OCI-LY7 (cell line): ENCODE data around the gene CIT. TPM values are rescaled to one million over a fixed set of nuclear protein-coding genes. Genes with fewer than 3 reads are reported as not detected.

Experiments used
- BruUV-seq: library from RNA; stranded (reverse); fragments of 400-500 nt; replicated peaks from 2 replicates; lab custom pipeline; 2021; lab: Mats Ljungman, UMichigan
- CTCF ChIA-PET: fragments of 300-600 bp; sonication (Branson Sonifier 250); formaldehyde crosslinking; loops from one replicate; lab custom pipeline; 2022; ENCODE audit warnings: antibody characterized with exemption; ENCODE audit not compliant: unreplicated experiment; lab: Charles Lee
- POLR2A ChIA-PET: fragments of 300-600 bp; sonication (Branson Sonifier 250); formaldehyde crosslinking; loops from one replicate; lab custom pipeline; 2022; ENCODE audit warnings: antibody characterized with exemption; lab: Charles Lee
- DNase-seq: peaks from one replicate; pipeline ENCODE4 v3.0.0-alpha.2; 2015; ENCODE audit warnings: low spot score
- H2AFZ ChIP-seq: fragments of 200-600 bp; sonication (generic), shearing (Covaris generic); 2 replicates; pipeline ENCODE4 v1.6.1; 2014; ENCODE audit warnings: mild to moderate bottlenecking, antibody characterized with exemption, low read length, moderate library complexity
- H3K27ac ChIP-seq: fragments of 200-600 bp; sonication (generic); 2 replicates; pipeline ENCODE4 v1.5.1; 2014; ENCODE audit warnings: mixed run types, low read depth, mild to moderate bottlenecking, moderate library complexity, low read length, inconsistent platforms; ENCODE audit not compliant: poor library complexity, severe bottlenecking
- H3K36me3 ChIP-seq: fragments of 200-600 bp; sonication (generic); 2 replicates; pipeline ENCODE4 v1.6.1; 2014; ENCODE audit warnings: mild to moderate bottlenecking, antibody characterized with exemption, low read length, moderate library complexity, mixed read lengths; ENCODE audit not compliant: insufficient read depth
- H3K4me1 ChIP-seq: fragments of 200-600 bp; sonication (generic); 2 replicates; pipeline ENCODE4 v1.5.1; 2014; ENCODE audit warnings: mild to moderate bottlenecking, low read length; ENCODE audit not compliant: insufficient read depth, poor library complexity, severe bottlenecking
- H3K4me2 ChIP-seq: fragments of 200-600 bp; sonication (generic); 2 replicates; pipeline ENCODE4 v1.6.1; 2014; ENCODE audit warnings: mild to moderate bottlenecking, low read length
- H3K4me3 ChIP-seq: fragments of 200-600 bp; sonication (generic); 2 replicates; pipeline ENCODE4 v1.5.1; 2014; ENCODE audit warnings: mild to moderate bottlenecking, low read depth, low read length; ENCODE audit not compliant: poor library complexity, severe bottlenecking
- H3K79me2 ChIP-seq: fragments of 200-600 bp; sonication (generic); 2 replicates; pipeline ENCODE4 v1.6.1; 2016; ENCODE audit warnings: low read depth, mild to moderate bottlenecking, low read length, moderate library complexity, mixed read lengths; ENCODE audit not compliant: insufficient read depth
- H3K9me2 ChIP-seq: fragments of 200-600 bp; sonication (generic); 2 replicates; pipeline ENCODE4 v1.6.1; 2016; ENCODE audit warnings: mild to moderate bottlenecking, low read length, mixed read lengths; ENCODE audit not compliant: insufficient read depth
- H3K9me3 ChIP-seq: fragments of 200-600 bp; sonication (generic); 2 replicates; pipeline ENCODE4 v1.6.1; 2014; ENCODE audit warnings: mild to moderate bottlenecking, mixed run types, low read length, mixed read lengths
- H4K20me1 ChIP-seq: fragments of 200-600 bp; sonication (generic); 2 replicates; pipeline ENCODE4 v1.6.1; 2014; ENCODE audit warnings: mild to moderate bottlenecking, antibody characterized with exemption, low read length, moderate library complexity, mixed read lengths; ENCODE audit not compliant: insufficient read depth
- EZH2phosphoT487 ChIP-seq: fragments of 200-600 bp; sonication (generic); IDR thresholded peaks from 2 replicates; pipeline ENCODE4 v1.6.1; 2018; ENCODE audit warnings: low read depth, borderline replicate concordance, mild to moderate bottlenecking, mixed run types, antibody characterized with exemption, low read length, moderate library complexity, mixed read lengths
- intact Hi-C: fragments of 100-400 bp; cut with micrococcal nuclease; formaldehyde crosslinking; loops from one replicate; pipeline ENCODE4 v1.10.0; 2022; ENCODE audit not compliant: unreplicated experiment
- total RNA-seq, 2 experiments: library from RNA; depleted of rRNA in 1 of 2; stranded (reverse); fragments of >200 nt in 1 of 2; shearing (Covaris generic) in 1 of 2; gene quantifications; 2 replicates each; pipeline ENCODE4 v1.2.3, GENCODE V29; 2014 to 2022
- TF ChIP-seq, protein P1 (sequence below): fragments of 200-600 bp; sonication (generic); conservative IDR thresholded peaks from 2 replicates; pipeline ENCODE4 v1.5.1; 2014; ENCODE audit warnings: mild to moderate bottlenecking, antibody characterized with exemption, low read length, moderate library complexity, mixed read lengths

CIT gene
- total RNA-seq, 2 experiments from 2014 or later, result 33.4 to 90.1 TPM

DNA sequence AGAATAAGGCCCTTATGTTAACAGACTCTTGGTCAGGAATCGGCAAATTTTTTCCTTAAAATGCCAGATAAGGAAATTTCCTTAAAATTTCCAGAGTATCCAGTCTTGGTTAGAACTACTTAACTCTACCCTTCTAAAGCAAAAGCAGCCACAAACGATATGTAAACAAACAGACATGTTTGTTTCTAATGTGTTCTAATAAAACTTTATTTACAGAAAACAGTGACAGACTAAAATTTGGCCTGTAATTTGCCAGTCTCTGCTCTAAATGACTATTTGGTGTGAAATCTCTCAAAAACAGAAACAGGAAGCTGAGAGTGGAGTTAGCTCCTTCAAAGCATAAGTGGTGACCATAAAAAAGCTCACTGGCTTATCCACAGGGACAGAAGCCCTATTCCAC, 131.0 kb downstream of the CIT start:
- ChIA-PET CTCF (no interaction called here), POLR2A (no interaction called here)
- no TSS peak for BruUV-seq
- H3K79me2 ChIP-seq, result no peaks in the 10 kb centered on the region
- no peak overlapping the region for H3K27ac ChIP-seq
- no peak overlapping the region for H3K4me3 ChIP-seq
- H3K9me2 ChIP-seq, result no peaks in the 10 kb centered on the region
- H2AFZ ChIP-seq, result no peak overlapping the region
- no peaks in the 10 kb centered on the region for H4K20me1 ChIP-seq
- DNase-seq, result no peak
- no peak overlapping the region for H3K4me2 ChIP-seq
- no peaks in the 10 kb centered on the region for H3K4me1 ChIP-seq
- no peak for TF ChIP-seq EZH2phosphoT487
- TF ChIP-seq, protein P1, sequence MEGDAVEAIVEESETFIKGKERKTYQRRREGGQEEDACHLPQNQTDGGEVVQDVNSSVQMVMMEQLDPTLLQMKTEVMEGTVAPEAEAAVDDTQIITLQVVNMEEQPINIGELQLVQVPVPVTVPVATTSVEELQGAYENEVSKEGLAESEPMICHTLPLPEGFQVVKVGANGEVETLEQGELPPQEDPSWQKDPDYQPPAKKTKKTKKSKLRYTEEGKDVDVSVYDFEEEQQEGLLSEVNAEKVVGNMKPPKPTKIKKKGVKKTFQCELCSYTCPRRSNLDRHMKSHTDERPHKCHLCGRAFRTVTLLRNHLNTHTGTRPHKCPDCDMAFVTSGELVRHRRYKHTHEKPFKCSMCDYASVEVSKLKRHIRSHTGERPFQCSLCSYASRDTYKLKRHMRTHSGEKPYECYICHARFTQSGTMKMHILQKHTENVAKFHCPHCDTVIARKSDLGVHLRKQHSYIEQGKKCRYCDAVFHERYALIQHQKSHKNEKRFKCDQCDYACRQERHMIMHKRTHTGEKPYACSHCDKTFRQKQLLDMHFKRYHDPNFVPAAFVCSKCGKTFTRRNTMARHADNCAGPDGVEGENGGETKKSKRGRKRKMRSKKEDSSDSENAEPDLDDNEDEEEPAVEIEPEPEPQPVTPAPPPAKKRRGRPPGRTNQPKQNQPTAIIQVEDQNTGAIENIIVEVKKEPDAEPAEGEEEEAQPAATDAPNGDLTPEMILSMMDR, result no peak
- H3K9me3 ChIP-seq, result peaks cover 18% of the 10 kb centered on the region
- intact Hi-C loops, result no loop called here
- peaks cover 92% of the 10 kb centered on the region for H3K36me3 ChIP-seq

DNA sequence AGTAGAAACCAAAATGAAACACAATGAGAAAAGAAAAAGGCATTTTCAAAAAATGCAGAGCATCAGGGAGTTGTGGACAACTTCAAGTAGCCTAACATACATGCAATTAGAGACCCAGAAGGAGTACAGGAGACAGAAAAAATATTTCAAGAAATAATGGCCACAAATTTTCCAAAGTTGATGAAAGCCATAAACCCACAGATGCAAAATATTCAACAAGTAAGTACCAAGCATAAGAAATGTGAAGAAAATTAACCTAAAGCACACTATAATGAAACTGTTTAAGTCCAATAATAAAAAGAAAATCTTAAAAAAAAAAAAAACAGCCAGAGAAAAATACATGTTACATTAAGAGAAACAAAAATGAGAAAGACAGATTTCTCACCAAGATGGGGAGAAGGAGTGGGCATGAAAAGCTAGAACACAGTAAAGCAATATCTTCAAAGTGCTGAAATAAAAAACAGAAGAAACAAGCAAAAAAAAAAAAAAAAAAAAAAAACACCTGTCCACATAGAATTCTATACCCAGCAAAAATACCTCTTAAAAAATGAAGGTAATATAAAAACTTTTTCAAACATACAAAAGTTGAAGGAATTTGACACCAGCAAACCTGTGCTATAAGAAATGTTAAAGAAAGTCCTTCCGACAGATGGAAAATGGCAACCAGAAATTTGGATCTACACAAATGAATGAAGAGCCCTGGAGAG, 132.1 kb downstream of the CIT start:
- TF ChIP-seq EZH2phosphoT487, result no peak
- TF ChIP-seq, protein P1, result no peak
- Histone ChIP-seq H3K4me2 (no peak overlapping the region), H3K9me3 (peaks cover 18% of the 10 kb centered on the region), H3K27ac (no peak overlapping the region), H2AFZ (no peak overlapping the region), H3K36me3 (peaks cover 91% of the 10 kb centered on the region), H3K4me3 (no peak overlapping the region), H3K79me2 (no peaks in the 10 kb centered on the region), H4K20me1 (no peaks in the 10 kb centered on the region), H3K9me2 (no peaks in the 10 kb centered on the region), H3K4me1 (no peaks in the 10 kb centered on the region)
- ChIA-PET POLR2A (interaction anchor here (0.7 to 0.8 kb wide), 3 partner anchors 56 to 164 kb away, joined by 3 to 4 read pairs (median 3); no protein-coding TSS in a partner anchor), CTCF (no interaction called here)
- intact Hi-C loops, result no loop called here
- peak; percentile 18 for DNase-seq
- BruUV-seq, result no TSS peak

DNA sequence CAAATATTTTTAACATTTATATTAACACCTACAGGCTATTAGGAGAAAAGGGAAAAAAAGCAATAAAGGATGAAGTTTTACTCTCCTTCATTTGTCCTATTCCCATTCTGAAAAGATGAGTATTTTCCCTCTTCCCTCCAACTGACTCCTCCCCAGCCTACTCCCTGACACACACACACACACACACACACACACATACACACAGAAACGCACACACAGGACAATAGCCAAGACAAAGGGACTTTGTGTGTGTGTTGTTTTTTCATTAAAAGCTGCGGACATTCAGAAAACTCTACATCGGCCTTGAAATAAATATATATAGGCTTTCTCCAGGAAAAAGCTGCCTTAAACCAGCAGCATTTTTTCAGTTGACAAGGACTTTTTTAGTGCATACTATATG, 134.4 kb downstream of the CIT start:
- CTCF ChIA-PET, result interaction anchor here (0.6 kb wide), 1 partner anchor 72 kb away, joined by 6 read pairs; no protein-coding TSS in a partner anchor
- H3K36me3 ChIP-seq, result peaks cover 89% of the 10 kb centered on the region

More for the DNA sequence above, 134.4 kb downstream of the CIT start:
- Histone ChIP-seq H3K4me1 (no peaks in the 10 kb centered on the region), H4K20me1 (no peaks in the 10 kb centered on the region), H2AFZ (no peak overlapping the region), H3K4me2 (no peak overlapping the region), H3K9me3 (peaks cover 18% of the 10 kb centered on the region), H3K79me2 (no peaks in the 10 kb centered on the region), H3K4me3 (no peak overlapping the region), H3K27ac (no peak overlapping the region), H3K9me2 (no peaks in the 10 kb centered on the region)
- DNase-seq, result no peak
- TF ChIP-seq EZH2phosphoT487, result no peak
- TF ChIP-seq, protein P1, result no peak
- POLR2A ChIA-PET, result no interaction called here
- no TSS peak for BruUV-seq
- intact Hi-C loops, result no loop called here
